ENCODE data around the gene KIAA0408.
"Not testable (repeated sequence)": the region's sequence is repeated elsewhere in the genome, so short reads cannot be mapped to it uniquely, and the experiment has no call there.

KIAA0408 gene

DNA sequence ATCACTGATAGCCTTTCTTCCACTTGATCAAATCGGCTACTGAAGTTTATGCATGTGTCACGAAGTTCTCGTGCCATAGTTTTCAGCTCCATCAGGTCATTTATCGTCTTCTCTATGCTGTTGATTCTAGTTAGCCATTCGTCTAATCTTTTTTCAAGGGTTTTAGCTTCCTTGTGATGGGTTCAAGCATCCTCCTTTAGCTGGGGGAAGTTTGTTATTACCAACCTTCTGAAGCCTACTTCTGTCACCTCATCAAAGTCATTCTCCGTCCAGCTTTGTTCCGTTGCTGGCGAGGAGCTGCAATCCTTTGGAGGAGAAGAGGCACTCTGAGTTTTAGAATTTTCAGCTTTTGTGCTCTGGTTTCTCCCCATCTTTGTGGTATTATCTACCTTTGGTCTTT lies 47.2 kb downstream of the KIAA0408 start:
- DNase-seq: not testable (repeated sequence)

Measured in suppressor macrophage (primary cell).